Ishikawa (cell line): ENCODE data around the gene PTPRD.

Experiments
- CEBPB ChIP-seq: IDR thresholded peaks from 2 replicates; pipeline ENCODE4 v1.6.1; 2012
- CREB1 ChIP-seq: IDR thresholded peaks from 2 replicates; pipeline ENCODE4 v1.6.1; 2012; ENCODE audit warnings: low read depth
- EGR1 ChIP-seq: IDR thresholded peaks from 2 replicates; pipeline ENCODE4 v1.6.1; 2012
- EP300 ChIP-seq: IDR thresholded peaks from 2 replicates; pipeline ENCODE4 v1.6.1; 2012; ENCODE audit warnings: borderline replicate concordance
- FOXM1 ChIP-seq: IDR thresholded peaks from 2 replicates; pipeline ENCODE4 v1.6.1; 2012; ENCODE audit warnings: low read depth, borderline replicate concordance
- NFIC ChIP-seq: IDR thresholded peaks from 2 replicates; pipeline ENCODE4 v1.6.1; 2012
- RAD21 ChIP-seq: IDR thresholded peaks from 2 replicates; pipeline ENCODE4 v1.6.1; 2012; ENCODE audit warnings: low read depth
- REST ChIP-seq: IDR thresholded peaks from 2 replicates; pipeline ENCODE4 v1.6.1; 2012; ENCODE audit warnings: low read depth, mild to moderate bottlenecking
- TAF1 ChIP-seq: IDR thresholded peaks from 2 replicates; pipeline ENCODE4 v1.6.1; 2012; ENCODE audit warnings: low read depth, mild to moderate bottlenecking
- TCF12 ChIP-seq: IDR thresholded peaks from 2 replicates; pipeline ENCODE4 v1.6.1; 2012; ENCODE audit warnings: low read depth
- TEAD4 ChIP-seq: IDR thresholded peaks from 2 replicates; pipeline ENCODE4 v1.6.1; 2012
- YY1 ChIP-seq: IDR thresholded peaks from 2 replicates; pipeline ENCODE4 v1.6.1; 2012; ENCODE audit warnings: low read depth
- ZBTB7A ChIP-seq: IDR thresholded peaks from 2 replicates; pipeline ENCODE4 v1.6.1; 2012; ENCODE audit warnings: low read depth
- TF ChIP-seq, protein P1 (sequence below): IDR thresholded peaks from 2 replicates; pipeline ENCODE4 v1.6.1; 2012
- TF ChIP-seq, protein P2 (sequence below): IDR thresholded peaks from 2 replicates; pipeline ENCODE4 v1.6.1; 2012

Gene PTPRD

GRCh38 chr9:9901624-9902023 lies 711.2 kb downstream of the PTPRD start:
- TF ChIP-seq, protein P1, sequence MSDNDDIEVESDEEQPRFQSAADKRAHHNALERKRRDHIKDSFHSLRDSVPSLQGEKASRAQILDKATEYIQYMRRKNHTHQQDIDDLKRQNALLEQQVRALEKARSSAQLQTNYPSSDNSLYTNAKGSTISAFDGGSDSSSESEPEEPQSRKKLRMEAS = no peak
- TF ChIP-seq REST (no peak), CREB1 (no peak), TEAD4 (no peak)

DNA sequence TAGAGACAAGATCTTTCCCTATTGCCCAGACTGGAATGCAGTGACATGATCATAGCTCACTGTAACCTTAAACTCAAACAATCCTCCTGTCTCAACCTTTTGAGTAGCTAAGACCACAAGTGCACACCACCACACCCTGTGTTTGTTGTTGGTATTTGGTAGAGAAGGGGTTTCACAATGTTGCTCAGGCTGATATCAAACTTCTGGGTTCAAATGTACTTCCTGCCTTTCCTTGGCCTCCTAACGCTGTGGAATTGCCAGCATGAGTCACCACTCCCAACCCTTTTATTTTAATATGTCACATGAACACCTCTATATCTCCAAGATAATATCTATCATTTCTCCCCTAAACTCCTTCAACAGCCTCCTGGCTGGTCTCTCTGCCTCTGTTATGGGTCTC lies 719.0 kb downstream of the PTPRD start:
- TF ChIP-seq EGR1 (no peak), RAD21 (no peak), NFIC (no peak), EP300 (no peak), TEAD4 (no peak), YY1 (no peak), CEBPB (no peak), ZBTB7A (no peak), FOXM1 (no peak), REST (no peak), TCF12 (no peak)
- TF ChIP-seq, protein P2, sequence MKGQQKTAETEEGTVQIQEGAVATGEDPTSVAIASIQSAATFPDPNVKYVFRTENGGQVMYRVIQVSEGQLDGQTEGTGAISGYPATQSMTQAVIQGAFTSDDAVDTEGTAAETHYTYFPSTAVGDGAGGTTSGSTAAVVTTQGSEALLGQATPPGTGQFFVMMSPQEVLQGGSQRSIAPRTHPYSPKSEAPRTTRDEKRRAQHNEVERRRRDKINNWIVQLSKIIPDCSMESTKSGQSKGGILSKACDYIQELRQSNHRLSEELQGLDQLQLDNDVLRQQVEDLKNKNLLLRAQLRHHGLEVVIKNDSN = no peak
- TF ChIP-seq, protein P1 = no peak

- TF ChIP-seq TCF12 (no peak), ZBTB7A (no peak), CREB1 (no peak), FOXM1 (no peak), CEBPB (no peak), EP300 (no peak), REST (no peak), TAF1 (no peak), EGR1 (no peak), YY1 (no peak)
- TF ChIP-seq, protein P2 = no peak
- TF ChIP-seq, protein P1 = no peak
These were observed 720.6 kb downstream of the PTPRD start for GRCh38 chr9:9892217-9892616.

DNA sequence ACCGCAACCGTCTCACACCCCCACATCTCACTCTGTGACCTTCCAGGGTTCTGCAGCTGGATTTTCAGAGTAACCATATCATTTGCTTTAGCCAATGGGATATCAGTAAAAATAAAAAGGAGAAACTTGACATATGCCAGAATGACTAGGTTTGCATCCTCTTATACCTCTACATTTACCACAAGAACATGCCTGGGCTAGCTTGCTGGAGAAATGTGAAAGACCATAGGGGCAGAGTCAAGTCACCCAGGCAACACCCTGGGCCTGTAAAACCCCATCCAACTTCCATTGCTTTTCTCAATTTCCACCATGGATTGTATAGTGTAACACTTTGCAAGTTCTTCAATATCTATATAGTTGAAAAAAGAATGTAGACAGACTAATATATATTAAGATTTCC lies 731.1 kb downstream of the PTPRD start:
- TF ChIP-seq CREB1 = no peak
- TF ChIP-seq NFIC = no peak
- no peak for TF ChIP-seq TCF12
- no peak for TF ChIP-seq CEBPB
- TF ChIP-seq EP300 = no peak
- no peak for TF ChIP-seq FOXM1
- no peak for TF ChIP-seq YY1
- no peak for TF ChIP-seq EGR1
- no peak for TF ChIP-seq ZBTB7A
- TF ChIP-seq TEAD4 = no peak
- TF ChIP-seq TAF1 = no peak
- TF ChIP-seq RAD21 = no peak
- TF ChIP-seq, protein P2 = no peak
- TF ChIP-seq, protein P1 = no peak
- no peak for TF ChIP-seq REST
